ENCODE data around the gene HHEX. TPM values are rescaled to one million over a fixed set of nuclear protein-coding genes. Genes with fewer than 3 reads are reported as not detected.
"Not testable (repeated sequence)": the region's sequence is repeated elsewhere in the genome, so short reads cannot be mapped to it uniquely, and the experiment has no call there.

Gene HHEX
- total RNA-seq, 1 experiment from 2014 or later = 3.3 TPM

- DNase-seq (ENCODE audit: low read depth) = no peak
- in situ Hi-C loops (cut with HindIII; ENCODE audit: low pct_unique_long_range_greater_than_20kb, low sequenced_read_pairs) = no loop called here
Measured at GRCh38 chr10:92720831-92721165, 31.0 kb downstream of the HHEX start.

DNA sequence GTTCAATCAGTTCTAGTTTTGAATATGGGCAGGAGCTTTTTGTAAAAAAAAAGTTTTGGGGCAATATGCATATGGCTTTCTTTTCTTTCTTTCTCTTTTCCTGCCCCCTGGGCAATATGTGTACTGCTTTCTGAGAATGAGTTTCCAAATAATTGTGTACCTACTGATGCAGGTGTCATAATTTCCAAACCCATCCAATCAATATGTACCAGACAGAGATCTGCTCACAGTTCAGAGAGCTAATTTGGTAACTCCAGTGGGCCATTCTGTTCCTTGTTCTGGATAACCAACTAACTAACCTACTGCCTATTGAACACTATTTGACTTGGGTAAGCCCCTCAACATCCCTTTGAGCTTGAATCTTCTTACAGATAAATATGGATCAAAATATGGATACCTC lies 32.6 kb downstream of the HHEX start:
- no peak for DNase-seq (ENCODE audit: low read depth)
- in situ Hi-C loops (cut with HindIII; ENCODE audit: low pct_unique_long_range_greater_than_20kb, low sequenced_read_pairs) = no loop called here

DNA sequence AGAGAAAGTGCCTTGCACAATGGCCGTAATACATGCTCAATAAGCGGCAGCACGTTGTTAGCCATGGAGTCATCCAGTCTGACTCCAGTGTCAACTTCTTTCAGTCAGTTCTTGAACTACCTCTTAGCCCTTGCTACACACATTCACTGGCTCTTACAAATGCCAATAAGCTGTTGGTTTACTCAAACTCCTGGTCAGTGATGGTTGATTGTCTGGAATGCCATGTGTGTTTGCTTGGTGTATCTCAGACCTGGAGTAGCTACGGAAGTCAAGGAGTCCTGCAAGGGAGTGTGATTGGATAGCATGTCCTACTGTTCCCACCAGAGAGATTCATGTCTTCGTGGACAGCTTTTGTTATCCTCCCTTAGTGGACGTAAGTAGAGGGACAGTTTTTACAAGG lies 37.4 kb downstream of the HHEX start:
- in situ Hi-C loops (cut with HindIII; ENCODE audit: low pct_unique_long_range_greater_than_20kb, low sequenced_read_pairs) = no loop called here
- DNase-seq (ENCODE audit: low read depth) = no peak

DNA sequence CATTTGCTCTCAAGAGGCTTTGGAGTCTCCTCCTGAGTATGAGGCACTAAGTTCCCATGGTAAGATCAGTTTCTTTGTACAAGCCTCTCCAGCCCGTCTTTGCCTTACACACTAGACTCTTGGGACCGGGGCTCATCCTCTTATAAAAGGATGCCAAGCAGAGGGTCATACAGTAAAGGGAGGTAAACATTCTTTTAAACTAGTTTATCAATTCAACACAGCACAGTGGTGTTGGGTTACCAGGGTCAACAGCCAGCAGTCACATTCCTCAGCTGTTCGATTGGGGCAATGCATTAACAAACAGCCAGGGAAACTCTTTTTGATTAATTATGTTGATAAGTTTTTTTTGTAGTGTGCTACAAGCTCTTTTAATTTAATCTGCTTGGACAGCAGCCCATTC lies 37.8 kb downstream of the HHEX start:
- no peak for DNase-seq (ENCODE audit: low read depth)
- in situ Hi-C loops (cut with HindIII; ENCODE audit: low pct_unique_long_range_greater_than_20kb, low sequenced_read_pairs) = no loop called here

- in situ Hi-C loops (cut with HindIII; ENCODE audit: low pct_unique_long_range_greater_than_20kb, low sequenced_read_pairs) = no loop called here
- DNase-seq (ENCODE audit: low read depth) = no peak
Measured at GRCh38 chr10:92729886-92730285, 40.1 kb downstream of the HHEX start.

DNA sequence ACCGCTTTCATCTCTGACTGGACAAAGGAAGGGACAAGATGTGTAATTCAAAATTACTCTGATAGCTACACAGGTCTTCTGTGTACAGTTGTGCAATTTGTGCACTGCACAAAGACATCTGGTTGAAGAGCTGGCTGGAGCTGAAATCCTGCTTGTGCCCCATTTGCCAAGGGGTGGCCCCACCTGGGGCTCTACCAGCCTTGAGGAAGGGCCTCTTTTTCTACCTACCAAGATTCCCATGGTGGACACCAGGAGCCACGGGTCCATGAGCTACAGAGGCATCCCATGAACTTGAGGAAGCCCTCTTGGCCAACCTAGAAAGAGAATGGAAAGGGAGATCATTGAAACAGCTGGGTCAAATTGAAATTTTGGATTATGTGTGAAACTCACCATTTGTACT lies 43.2 kb downstream of the HHEX start:
- no peak for DNase-seq (ENCODE audit: low read depth)
- in situ Hi-C loops (cut with HindIII; ENCODE audit: low pct_unique_long_range_greater_than_20kb, low sequenced_read_pairs) = no loop called here

- no peak for DNase-seq (ENCODE audit: low read depth)
- in situ Hi-C loops (cut with HindIII; ENCODE audit: low pct_unique_long_range_greater_than_20kb, low sequenced_read_pairs) = no loop called here
Measured at GRCh38 chr10:92734301-92734700, 44.5 kb downstream of the HHEX start.

GRCh38 chr10:92735938-92736337 lies 46.2 kb downstream of the HHEX start:
- DNase-seq (ENCODE audit: low read depth) = no peak
- in situ Hi-C loops (cut with HindIII; ENCODE audit: low pct_unique_long_range_greater_than_20kb, low sequenced_read_pairs) = no loop called here

DNA sequence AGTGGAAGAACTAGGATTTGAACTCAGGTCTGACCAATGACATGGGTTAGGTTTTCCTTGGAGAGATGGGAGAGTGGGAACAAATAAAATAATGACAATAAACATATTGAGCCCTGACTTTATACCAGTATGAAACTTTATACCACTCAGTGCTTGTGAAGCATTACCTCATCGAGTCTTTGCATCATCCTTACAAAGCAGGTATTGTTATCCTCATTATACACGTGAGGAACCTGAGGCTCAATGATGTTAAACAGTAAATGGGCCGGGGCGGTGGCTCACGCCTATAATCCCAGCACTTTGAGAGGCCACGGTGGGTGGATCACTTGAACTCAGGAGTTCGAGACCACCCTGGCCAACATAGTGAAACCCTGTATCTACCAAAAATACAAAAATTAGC lies 47.7 kb downstream of the HHEX start:
- in situ Hi-C loops (cut with HindIII; ENCODE audit: low pct_unique_long_range_greater_than_20kb, low sequenced_read_pairs) = no loop called here

DNA sequence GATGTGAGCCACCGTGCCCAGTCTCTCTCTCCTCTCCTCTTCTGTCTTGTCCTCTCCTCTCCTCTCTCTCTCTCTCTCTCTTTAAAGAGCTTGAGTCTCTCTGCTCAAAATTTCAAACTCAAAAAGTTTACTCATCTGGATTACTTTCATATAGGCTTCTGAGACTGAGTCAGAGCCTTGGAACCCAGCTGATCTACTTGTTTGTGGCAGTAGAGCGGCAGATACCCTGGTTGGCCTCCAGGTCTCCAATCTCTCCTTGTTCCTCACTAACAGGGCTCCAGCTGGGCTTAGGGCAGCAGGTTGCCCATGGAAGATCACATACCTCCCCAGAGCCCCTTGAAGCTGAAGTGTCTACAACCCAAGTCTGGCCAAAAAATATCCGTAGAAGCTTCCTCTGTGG lies 51.0 kb downstream of the HHEX start:
- DNase-seq (ENCODE audit: low read depth) = no peak
- in situ Hi-C loops (cut with HindIII; ENCODE audit: low pct_unique_long_range_greater_than_20kb, low sequenced_read_pairs) = no loop called here

More for the DNA sequence above, 47.7 kb downstream of the HHEX start:
- no peak for DNase-seq (ENCODE audit: low read depth)

DNA sequence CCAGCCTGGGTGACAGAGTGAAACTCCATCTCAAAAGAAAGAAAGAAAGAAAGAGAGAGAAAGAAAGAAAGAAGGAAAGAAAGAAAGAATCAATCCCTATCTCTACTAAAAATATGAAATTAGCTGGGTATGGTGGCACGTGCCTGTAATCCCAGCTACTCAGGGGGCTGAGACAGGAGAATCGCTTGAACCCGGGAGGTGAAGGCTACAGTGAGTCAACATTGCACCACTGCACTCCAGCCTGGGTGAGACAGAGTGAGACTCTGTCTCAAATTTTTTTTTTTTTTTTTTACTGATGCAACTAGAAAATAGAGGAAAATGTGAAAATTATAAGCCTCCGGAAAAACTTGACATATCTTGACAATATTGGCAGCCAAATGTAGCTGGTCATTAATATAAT lies 52.0 kb downstream of the HHEX start:
- DNase-seq (ENCODE audit: low read depth); in situ Hi-C loops (cut with HindIII; ENCODE audit: low pct_unique_long_range_greater_than_20kb, low sequenced_read_pairs): not testable (repeated sequence)

DNA sequence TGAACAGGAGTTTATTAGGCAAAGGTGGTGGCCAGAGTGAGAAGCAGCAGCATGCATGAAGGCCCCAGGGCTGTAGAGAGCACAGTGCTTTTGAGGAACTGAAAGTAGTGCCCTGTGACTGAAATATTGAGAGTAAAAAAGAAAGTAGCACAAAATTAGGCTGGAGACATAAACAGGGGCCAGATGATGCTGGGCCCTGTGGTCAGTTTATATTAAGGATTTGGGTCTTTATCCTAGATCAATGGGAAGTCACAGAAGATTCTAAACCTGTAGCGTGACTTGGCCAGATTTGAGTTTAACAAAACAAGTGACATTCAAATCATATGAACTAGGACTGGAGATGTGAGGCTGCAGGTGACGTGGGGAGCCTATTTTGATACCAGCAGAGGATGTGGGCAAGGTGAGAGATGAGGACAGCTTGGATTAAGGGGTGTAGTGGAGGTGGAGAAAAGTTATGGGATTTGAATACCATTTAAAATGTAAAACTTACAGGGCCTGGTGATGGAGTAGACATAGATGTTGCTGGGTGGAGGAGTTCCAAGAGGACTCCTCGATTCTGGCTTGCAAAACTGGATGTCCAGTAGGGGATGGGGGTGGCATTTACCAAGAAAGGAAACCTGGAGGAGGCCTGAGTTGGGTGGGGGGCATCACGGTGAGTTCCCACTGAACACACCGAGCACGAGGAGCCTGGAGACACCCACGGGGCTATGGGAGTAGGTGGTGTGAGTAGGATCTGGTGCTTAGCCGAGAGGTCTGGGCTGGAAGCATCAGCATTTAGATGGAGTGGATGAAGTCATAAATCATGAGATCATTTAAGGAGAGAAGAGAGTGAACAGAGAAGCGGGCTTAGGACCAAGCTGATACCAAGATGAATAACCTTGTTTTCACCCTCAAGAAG lies 52.8 kb downstream of the HHEX start:
- in situ Hi-C loops (cut with HindIII; ENCODE audit: low pct_unique_long_range_greater_than_20kb, low sequenced_read_pairs) = no loop called here

More for the DNA sequence above, 52.8 kb downstream of the HHEX start:
- DNase-seq (ENCODE audit: low read depth) = no peak

Other genes with a start within 250 kb of the HHEX start
- 20.5 and 31.1 TPM in 2 replicates for gene IDE, start 115.9 kb upstream of the HHEX start, total RNA-seq (2014; rRNA removed; shearing (Covaris generic); ENCODE audit: low replicate concordance)
- gene KIF11, start 96.8 kb upstream of the HHEX start, total RNA-seq (2014; rRNA removed; shearing (Covaris generic); ENCODE audit: low replicate concordance) = 7.4 and 15.1 TPM in 2 replicates
- gene EXOC6, start 158.6 kb downstream of the HHEX start, total RNA-seq (2014; rRNA removed; shearing (Covaris generic); ENCODE audit: low replicate concordance) = 5.3 and 9.0 TPM in 2 replicates